Endometrium (tissue), 2 donors: ENCODE data around the gene LARGE1.
"Not testable (repeated sequence)": the region's sequence is repeated elsewhere in the genome, so short reads cannot be mapped to it uniquely, and the experiment has no call there.

Experiments used
- FAIRE-seq: peaks from 2 replicates; lab custom pipeline; 2012; peaks lifted over from hg19 to GRCh38; lab: Jason Lieb, UNC
- donor health status: control.
- donor health status: control.

Gene LARGE1

GRCh38 chr22:33593818-33594217 lies 326.5 kb downstream of the LARGE1 start:
- FAIRE-seq: no peak

- FAIRE-seq: no peak
Measured at GRCh38 chr22:33591946-33592345, 328.3 kb downstream of the LARGE1 start.

GRCh38 chr22:33589297-33589696 lies 331.0 kb downstream of the LARGE1 start:
- no peak for FAIRE-seq

GRCh38 chr22:33588860-33589259 lies 331.4 kb downstream of the LARGE1 start:
- FAIRE-seq: no peak

GRCh38 chr22:33584152-33584551 lies 336.1 kb downstream of the LARGE1 start:
- no peak for FAIRE-seq

- FAIRE-seq: no peak
Measured at GRCh38 chr22:33582822-33583400, 337.4 kb downstream of the LARGE1 start.

- FAIRE-seq: no peak
Measured at GRCh38 chr22:33580310-33580709, 340.0 kb downstream of the LARGE1 start.

- no peak for FAIRE-seq
Measured at GRCh38 chr22:33579448-33580093, 340.7 kb downstream of the LARGE1 start.

GRCh38 chr22:33578752-33579151 lies 341.5 kb downstream of the LARGE1 start:
- FAIRE-seq: no peak

- no peak for FAIRE-seq
Measured at GRCh38 chr22:33577862-33578411, 342.3 kb downstream of the LARGE1 start.

GRCh38 chr22:33576205-33576604 lies 344.1 kb downstream of the LARGE1 start:
- no peak for FAIRE-seq

- FAIRE-seq: no peak
Measured at GRCh38 chr22:33575771-33576170, 344.5 kb downstream of the LARGE1 start.

- no peak for FAIRE-seq
Measured at GRCh38 chr22:33575041-33575440, 345.2 kb downstream of the LARGE1 start.

GRCh38 chr22:33573479-33573878 lies 346.8 kb downstream of the LARGE1 start:
- FAIRE-seq: no peak

- FAIRE-seq: no peak
Measured at GRCh38 chr22:33572086-33572485, 348.2 kb downstream of the LARGE1 start.

- no peak for FAIRE-seq
Measured at GRCh38 chr22:33570110-33570509, 350.2 kb downstream of the LARGE1 start.

GRCh38 chr22:33569559-33569958 lies 350.7 kb downstream of the LARGE1 start:
- no peak for FAIRE-seq

GRCh38 chr22:33569018-33569417 lies 351.3 kb downstream of the LARGE1 start:
- no peak for FAIRE-seq

- FAIRE-seq: not testable (repeated sequence)
Measured at GRCh38 chr22:33566495-33566894, 353.8 kb downstream of the LARGE1 start.

- FAIRE-seq: no peak
Measured at GRCh38 chr22:33565580-33565995, 354.7 kb downstream of the LARGE1 start.

- no peak for FAIRE-seq
Measured at GRCh38 chr22:33564683-33565082, 355.6 kb downstream of the LARGE1 start.

GRCh38 chr22:33563220-33563964 lies 356.9 kb downstream of the LARGE1 start:
- FAIRE-seq: no peak

- no peak for FAIRE-seq
Measured at GRCh38 chr22:33562501-33562900, 357.8 kb downstream of the LARGE1 start.
